Neural crest cell (in vitro differentiated cells): ENCODE results near the gene TBL1Y. TPM values are rescaled to one million over a fixed set of nuclear protein-coding genes. Genes with fewer than 3 reads are reported as not detected.

Source experiments
- DNase-seq: peaks from one replicate; pipeline ENCODE4 v3.0.0; 2021; ENCODE audit warnings: low read depth, mixed read lengths, low spot score
- H3K27ac Mint-ChIP-seq: one replicate; pipeline ENCODE4 v1.8.0; 2021; ENCODE audit warnings: mild to moderate bottlenecking, mixed read lengths; ENCODE audit not compliant: unreplicated experiment
- H3K27me3 Mint-ChIP-seq: 2 replicates; pipeline ENCODE4 v1.8.0; 2021; ENCODE audit warnings: low read depth, mild to moderate bottlenecking, mixed read lengths
- H3K36me3 Mint-ChIP-seq: 2 replicates; pipeline ENCODE4 v1.8.0; 2021; ENCODE audit warnings: low read depth, mild to moderate bottlenecking, mixed read lengths
- H3K4me1 Mint-ChIP-seq: 2 replicates; pipeline ENCODE4 v1.8.0; 2021; ENCODE audit warnings: mixed read lengths
- H3K4me3 Mint-ChIP-seq: one replicate; pipeline ENCODE4 v1.8.0; 2021; ENCODE audit warnings: mild to moderate bottlenecking, mixed read lengths
- H3K9me3 Mint-ChIP-seq: 2 replicates; pipeline ENCODE4 v1.8.0; 2021; ENCODE audit warnings: mixed read lengths
- CTCF ChIP-seq: fragments of 200-600 bp; sonication (generic); conservative IDR thresholded peaks from 2 replicates; pipeline ENCODE4 v1.5.0; 2021; ENCODE audit warnings: antibody characterized with exemption, mild to moderate bottlenecking
- total RNA-seq: library from RNA; stranded (reverse); gene quantifications from 2 replicates; pipeline ENCODE4 v1.2.1, GENCODE V29; 2021

The TBL1Y gene
- total RNA-seq, 1 donor from 2014 or later: not detected

GRCh38 chrY:7099742-7100141 lies 189.2 kb downstream of the TBL1Y start:
- Mint-ChIP-seq H3K36me3 (no peaks in the 10 kb centered on the region), H3K4me3 (no peak overlapping the region), H3K9me3 (no peaks in the 10 kb centered on the region), H3K27ac (no peak overlapping the region), H3K27me3 (no peaks in the 10 kb centered on the region), H3K4me1 (no peaks in the 10 kb centered on the region)
- no peak for DNase-seq
- no peak for TF ChIP-seq CTCF

- no peak overlapping the region for H3K4me3 Mint-ChIP-seq
- no peak for TF ChIP-seq CTCF
- DNase-seq: no peak
- H3K27me3 Mint-ChIP-seq: no peaks in the 10 kb centered on the region
- H3K27ac Mint-ChIP-seq: no peak overlapping the region
- H3K4me1 Mint-ChIP-seq: no peaks in the 10 kb centered on the region
- no peaks in the 10 kb centered on the region for H3K9me3 Mint-ChIP-seq
- H3K36me3 Mint-ChIP-seq: no peaks in the 10 kb centered on the region
Observed at GRCh38 chrY:7102680-7103079, 192.2 kb downstream of the TBL1Y start.

GRCh38 chrY:7107179-7107578 lies 196.7 kb downstream of the TBL1Y start:
- no peak for TF ChIP-seq CTCF
- Mint-ChIP-seq H3K4me1 (no peaks in the 10 kb centered on the region), H3K36me3 (no peaks in the 10 kb centered on the region), H3K9me3 (no peaks in the 10 kb centered on the region), H3K27ac (no peak overlapping the region), H3K4me3 (no peak overlapping the region), H3K27me3 (no peaks in the 10 kb centered on the region)
- DNase-seq: no peak

- Mint-ChIP-seq H3K36me3 (no peaks in the 10 kb centered on the region), H3K9me3 (no peaks in the 10 kb centered on the region), H3K27me3 (no peaks in the 10 kb centered on the region), H3K4me3 (no peak overlapping the region), H3K4me1 (no peaks in the 10 kb centered on the region), H3K27ac (no peak overlapping the region)
- DNase-seq: no peak
- TF ChIP-seq CTCF: no peak
Observed at GRCh38 chrY:7110086-7110485, 199.6 kb downstream of the TBL1Y start.

DNA sequence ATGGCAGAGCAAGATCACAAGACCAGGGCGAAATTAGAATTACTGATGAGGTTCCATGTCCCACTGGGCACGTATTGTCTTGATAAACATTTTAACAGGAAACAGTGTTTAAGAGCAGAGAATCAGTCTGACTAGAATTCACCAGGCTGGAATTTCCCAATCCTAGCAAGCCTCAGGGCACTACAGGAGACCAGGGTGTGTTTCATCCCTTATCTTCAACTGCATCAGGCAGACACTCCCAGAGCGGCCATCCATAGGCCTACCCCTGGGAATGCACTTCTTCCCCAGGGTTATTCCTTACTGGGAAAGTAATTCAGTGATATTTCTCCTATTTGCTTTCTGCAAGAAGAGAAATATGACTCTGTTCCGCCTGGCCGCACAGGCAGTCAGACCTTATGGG lies 205.4 kb downstream of the TBL1Y start:
- Mint-ChIP-seq H3K4me1 (no peaks in the 10 kb centered on the region), H3K9me3 (no peaks in the 10 kb centered on the region), H3K4me3 (no peak overlapping the region), H3K27me3 (no peaks in the 10 kb centered on the region), H3K27ac (no peak overlapping the region), H3K36me3 (no peaks in the 10 kb centered on the region)
- TF ChIP-seq CTCF: no peak
- DNase-seq: no peak

GRCh38 chrY:7122202-7122601 lies 211.7 kb downstream of the TBL1Y start:
- TF ChIP-seq CTCF: no peak
- no peaks in the 10 kb centered on the region for H3K36me3 Mint-ChIP-seq
- no peak for DNase-seq
- no peaks in the 10 kb centered on the region for H3K27me3 Mint-ChIP-seq
- no peak overlapping the region for H3K27ac Mint-ChIP-seq
- H3K4me1 Mint-ChIP-seq: no peaks in the 10 kb centered on the region
- no peaks in the 10 kb centered on the region for H3K9me3 Mint-ChIP-seq
- H3K4me3 Mint-ChIP-seq: no peak overlapping the region
